Ascending aorta (tissue), 2 donors: Measurements from ENCODE around the gene GRIA1. TPM values are rescaled to one million over a fixed set of nuclear protein-coding genes. Genes with fewer than 3 reads are reported as not detected.

ENCODE experiments used
- DNase-seq, 2 donors: peaks; one replicate each; pipeline ENCODE4 v3.0.0-alpha.2; 2019; ENCODE audit warnings: low spot score in 2 of 2
- H3K27ac ChIP-seq, 2 donors: fragments of 200-600 bp; sonication (generic); one replicate each; pipeline ENCODE4 v1.5.1; 2016 to 2017; ENCODE audit warnings: mild to moderate bottlenecking in 1 of 2
- H3K27me3 ChIP-seq: fragments of 200-600 bp; sonication (generic); one replicate; pipeline ENCODE4 v1.5.1; 2017
- H3K36me3 ChIP-seq, 2 donors: fragments of 200-600 bp; sonication (generic); one replicate each; pipeline ENCODE4 v1.5.1; 2016
- H3K4me1 ChIP-seq, 2 donors: fragments of 200-600 bp; sonication (generic); one replicate each; pipeline ENCODE4 v1.5.1; 2016 to 2017; ENCODE audit warnings: mild to moderate bottlenecking in 1 of 2
- H3K4me3 ChIP-seq, 2 donors: fragments of 200-600 bp; sonication (generic); one replicate each; pipeline ENCODE4 v1.5.1; 2016 to 2017; ENCODE audit warnings: mild to moderate bottlenecking in 1 of 2
- H3K9me3 ChIP-seq, 2 donors: fragments of 200-600 bp; sonication (generic); one replicate each; pipeline ENCODE4 v1.5.1; 2016
- CTCF ChIP-seq, 3 experiments: fragments of 200-600 bp in 2 of 3; fragments of 450-650 bp in 1 of 3; sonication (generic) in 2 of 3; IDR thresholded peaks; one replicate each; pipeline ENCODE4 v1.5.1; 2016 to 2019; ENCODE audit warnings: antibody characterized with exemption in 3 of 3, mild to moderate bottlenecking in 1 of 3, moderate library complexity in 1 of 3
- intact Hi-C: fragments of 100-400 bp; cut with DNase I; formaldehyde crosslinking; loops from one replicate; pipeline ENCODE4 v1.15.1; 2023
- total RNA-seq: library from RNA; depleted of rRNA; stranded (reverse); fragments of >200 nt; gene quantifications from one replicate; pipeline ENCODE4 v1.1.0, GENCODE V29; 2016

The GRIA1 gene
- total RNA-seq, 1 donor from 2014 or later = 7.0 TPM

- no peaks in the 10 kb centered on the region for H3K27me3 ChIP-seq
- no peak for TF ChIP-seq CTCF (IDR thresholded peaks at IDR 0.05)
- no peaks in the 10 kb centered on the region for H3K4me1 ChIP-seq
- intact Hi-C loops = no loop called here
- no peak for DNase-seq
- H3K4me3 ChIP-seq = no peak overlapping the region
- H3K9me3 ChIP-seq = no peaks in the 10 kb centered on the region
- no peak overlapping the region for H3K27ac ChIP-seq
- H3K36me3 ChIP-seq = no peaks in the 10 kb centered on the region
These were observed 263.4 kb downstream of the GRIA1 start for GRCh38 chr5:153753645-153754432.

DNA sequence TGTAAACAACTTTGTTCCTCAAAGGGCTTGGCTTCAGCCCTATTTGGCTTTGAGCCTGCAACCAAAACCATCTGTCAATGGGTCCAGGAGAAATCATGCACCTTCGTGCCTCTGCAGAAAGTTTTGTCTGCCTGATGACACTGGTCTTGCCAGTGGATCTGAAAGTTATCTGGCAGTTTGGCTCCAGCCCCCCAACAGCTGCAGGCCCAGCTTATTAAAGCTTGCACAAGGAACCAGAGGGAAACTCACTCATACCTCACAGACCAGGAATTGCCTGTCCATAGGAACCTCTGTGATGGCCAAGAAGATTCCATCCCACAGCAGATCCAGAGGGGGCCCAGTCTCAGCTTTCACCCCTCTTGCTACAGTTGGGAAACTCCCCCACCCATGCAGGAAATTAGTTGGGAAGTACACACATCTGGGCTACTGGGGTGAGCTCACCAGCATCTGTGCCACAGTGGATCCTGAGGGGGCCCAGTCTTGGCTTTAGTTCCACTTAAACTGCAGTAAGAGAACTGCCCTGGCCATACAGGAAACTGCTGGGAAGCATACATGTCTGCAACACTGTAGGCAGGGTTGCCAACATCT lies 265.5 kb downstream of the GRIA1 start:
- no peak overlapping the region for H3K4me3 ChIP-seq
- H3K27me3 ChIP-seq = no peaks in the 10 kb centered on the region
- no peak for DNase-seq
- no peaks in the 10 kb centered on the region for H3K36me3 ChIP-seq
- H3K4me1 ChIP-seq = no peaks in the 10 kb centered on the region
- intact Hi-C loops = no loop called here
- peaks cover 0 to 4% of the 10 kb centered on the region in 2 donors for H3K9me3 ChIP-seq
- no peak for TF ChIP-seq CTCF (IDR thresholded peaks at IDR 0.05)
- no peak overlapping the region for H3K27ac ChIP-seq

- TF ChIP-seq CTCF (IDR thresholded peaks at IDR 0.05) = no peak
- intact Hi-C loops = no loop called here
- Histone ChIP-seq H3K4me1 (no peaks in the 10 kb centered on the region), H3K36me3 (no peaks in the 10 kb centered on the region), H3K9me3 (peaks cover 0 to 4% of the 10 kb centered on the region in 2 donors), H3K27me3 (no peaks in the 10 kb centered on the region), H3K4me3 (no peak overlapping the region), H3K27ac (no peak overlapping the region)
- DNase-seq = no peak
These were observed 266.1 kb downstream of the GRIA1 start for GRCh38 chr5:153756540-153756939.

DNA sequence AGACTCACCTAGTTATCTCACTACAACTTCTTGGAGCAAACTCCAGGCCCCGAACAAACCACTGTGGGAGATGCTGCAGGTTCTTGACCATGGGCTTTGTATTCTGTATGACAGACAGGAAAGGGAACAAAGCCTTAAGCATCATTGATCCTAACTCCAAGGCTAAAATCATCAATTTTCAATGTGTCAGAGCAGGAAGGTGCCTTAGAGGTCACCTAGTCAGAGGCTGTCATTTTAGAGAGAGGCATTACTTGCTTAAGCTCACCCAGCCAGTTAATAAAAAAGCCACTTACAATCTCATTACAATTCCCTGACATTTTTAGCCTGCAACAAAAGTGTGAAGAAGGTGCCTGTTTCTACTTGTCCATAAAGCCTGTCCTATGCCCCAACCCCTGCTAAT lies 275.5 kb downstream of the GRIA1 start:
- no peaks in the 10 kb centered on the region for H3K4me1 ChIP-seq
- no peaks in the 10 kb centered on the region for H3K9me3 ChIP-seq
- H3K27me3 ChIP-seq = no peaks in the 10 kb centered on the region
- no peak overlapping the region for H3K27ac ChIP-seq
- intact Hi-C loops = no loop called here
- no peak for TF ChIP-seq CTCF (IDR thresholded peaks at IDR 0.05)
- DNase-seq = no peak
- no peak overlapping the region for H3K4me3 ChIP-seq
- H3K36me3 ChIP-seq = peaks cover 0 to 3% of the 10 kb centered on the region in 2 donors

GRCh38 chr5:153767221-153768188 lies 277.0 kb downstream of the GRIA1 start:
- H3K4me3 ChIP-seq = no peak overlapping the region
- H3K27ac ChIP-seq = no peak overlapping the region
- H3K36me3 ChIP-seq = peaks cover 0 to 3% of the 10 kb centered on the region in 2 donors
- intact Hi-C loops = no loop called here
- H3K27me3 ChIP-seq = no peaks in the 10 kb centered on the region
- no peak for TF ChIP-seq CTCF (IDR thresholded peaks at IDR 0.05)
- H3K9me3 ChIP-seq = no peaks in the 10 kb centered on the region
- no peak for DNase-seq
- no peaks in the 10 kb centered on the region for H3K4me1 ChIP-seq
